K562 (cell line): ENCODE measurements around the gene TRIM38. TPM values are rescaled to one million over a fixed set of nuclear protein-coding genes. Genes with fewer than 3 reads are reported as not detected.

ENCODE experiments used
- CBFB ChIP-seq: sonication (generic); formaldehyde crosslinking; IDR thresholded peaks from 2 replicates; pipeline ENCODE4 v1.4.0; 2020; ENCODE audit warnings: mild to moderate bottlenecking, missing genetic modification reagents
- GABPA ChIP-seq: fragments of 200-800 bp; sonication (Bioruptor generic); conservative IDR thresholded peaks from 2 replicates; pipeline ENCODE4 v1.6.1; 2016; ENCODE audit warnings: low read depth, missing genetic modification characterization, missing compliant biosample characterization
- MEIS2 ChIP-seq: fragments of 450-650 bp; IDR thresholded peaks from 2 replicates; pipeline ENCODE4 v1.6.1; 2014; ENCODE audit warnings: mild to moderate bottlenecking; ENCODE audit not compliant: partially characterized antibody
- MTA1 ChIP-seq: fragments of 450-650 bp; IDR thresholded peaks from 2 replicates; pipeline ENCODE4 v1.6.1; 2017; ENCODE audit warnings: borderline replicate concordance
- MYBL2 ChIP-seq, 2 experiments: fragments of 450-650 bp in 1 of 2; sonication (generic) in 1 of 2; formaldehyde crosslinking in 1 of 2; IDR thresholded peaks; 2 replicates each; pipeline versions ENCODE4 v1.6.1 to v1.8.1; 2017 to 2022; ENCODE audit warnings: borderline replicate concordance in 1 of 2, inconsistent platforms in 1 of 2, low read depth in 1 of 2, mild to moderate bottlenecking in 1 of 2, missing genetic modification reagents in 1 of 2, moderate library complexity in 1 of 2
- NEUROD1 ChIP-seq: fragments of 150-350 bp; IDR thresholded peaks from 2 replicates; pipeline ENCODE4 v1.6.1; 2014; ENCODE audit warnings: borderline replicate concordance, low read length, low read depth; ENCODE audit not compliant: partially characterized antibody
- PHTF2 ChIP-seq: fragments of 250-450 bp; sonication (Bioruptor Pico); IDR thresholded peaks from 2 replicates; pipeline ENCODE4 v1.5.0; 2021; ENCODE audit warnings: mild to moderate bottlenecking
- RAD21 ChIP-seq, 2 experiments: fragments of 250-450 bp in 1 of 2; fragments of 450-650 bp in 1 of 2; sonication (Bioruptor Pico) in 1 of 2; formaldehyde crosslinking in 1 of 2; IDR thresholded peaks in 1 of 2; conservative IDR thresholded peaks in 1 of 2; 2 replicates each; pipeline versions ENCODE4 v1.4.0 to v1.8.0; 2020 to 2022; ENCODE audit warnings: mild to moderate bottlenecking in 2 of 2, moderate library complexity in 1 of 2
- RERE ChIP-seq: sonication (generic); formaldehyde crosslinking; IDR thresholded peaks from 2 replicates; pipeline ENCODE4 v1.8.0; 2023; ENCODE audit warnings: missing genetic modification reagents, mild to moderate bottlenecking, borderline replicate concordance
- SMAD4 ChIP-seq: fragments of 250-450 bp; sonication (Bioruptor Pico); conservative IDR thresholded peaks from 2 replicates; pipeline ENCODE4 v1.8.0; 2021; ENCODE audit warnings: inconsistent platforms, mild to moderate bottlenecking, moderate library complexity
- SMARCB1 ChIP-seq: IDR thresholded peaks from 2 replicates; pipeline ENCODE4 v1.6.1; 2011; ENCODE audit warnings: improper control_type of control experiment, low read depth; ENCODE audit not compliant: insufficient read length
- SMARCC2 ChIP-seq: fragments of 450-650 bp; IDR thresholded peaks from 2 replicates; pipeline ENCODE4 v1.6.1; 2017; ENCODE audit warnings: antibody characterized with exemption, moderate library complexity, mild to moderate bottlenecking, low read depth
- TBL1XR1 ChIP-seq, 2 experiments: IDR thresholded peaks; 2 replicates each; pipeline ENCODE4 v1.6.1; 2012; ENCODE audit warnings: improper control_type of control experiment in 2 of 2, low read length in 2 of 2, mild to moderate bottlenecking in 1 of 2
- TRIM25 ChIP-seq: fragments of 450-650 bp; IDR thresholded peaks from 2 replicates; pipeline ENCODE4 v1.7.0; 2016; ENCODE audit warnings: borderline replicate concordance
- U2AF1 ChIP-seq: fragments of 200-400 bp; formaldehyde crosslinking; optimal IDR thresholded peaks from 2 replicates; pipeline ENCODE3; 2017; ENCODE audit warnings: mild to moderate bottlenecking, low read depth, low read length, moderate library complexity
- ZNF282 ChIP-seq: sonication (generic); formaldehyde crosslinking; IDR thresholded peaks from 2 replicates; pipeline ENCODE4 v1.8.1; 2023; ENCODE audit warnings: missing genetic modification reagents
- ZNF444 ChIP-seq: fragments of 250-450 bp; sonication (Bioruptor Pico); IDR thresholded peaks from 2 replicates; pipeline ENCODE4 v1.4.0; 2020; ENCODE audit warnings: mild to moderate bottlenecking, moderate library complexity
- polyA plus RNA-seq, 8 experiments: library from polyadenylated mRNA; depleted of rRNA in 4 of 8; stranded (reverse) in 5 of 8; unstranded in 3 of 8; fragments of >200 nt; fragmentation: Nextera tagmentation in 2 of 8; fragmentation: Illumina TruSeq in 1 of 8; extraction: Ambion mirVana in 2 of 8; extraction: Trizol in 1 of 8; gene quantifications; 2 replicates each; pipeline versions ENCODE4 v1.2.1 to v1.2.3, GENCODE V29; 2011 to 2014; ENCODE audit warnings: inconsistent platforms in 1 of 8, missing spikeins in 1 of 8
- total RNA-seq, 7 experiments: library from RNA; depleted of rRNA in 6 of 7; stranded (reverse); fragments of >200 nt in 6 of 7; fragmentation: Illumina TruSeq in 2 of 7; extraction: Trizol in 2 of 7; gene quantifications; 2 replicates each; pipeline versions ENCODE4 v1.2.1 to v1.2.3, GENCODE V29; 2011 to 2021; ENCODE audit warnings: low replicate concordance in 1 of 7
- TF ChIP-seq, protein P1 (sequence below): fragments of 450-650 bp; formaldehyde crosslinking; IDR thresholded peaks from 2 replicates; pipeline ENCODE4 v1.4.0; 2020; ENCODE audit warnings: mild to moderate bottlenecking, moderate library complexity

Gene TRIM38
- total and polyA plus RNA-seq, 9 of the 15 experiments (the other 6 are each of a cell fraction or from before 2014, with no cell fraction given), result 1.7 to 6.7 (median 6.3) TPM

DNA sequence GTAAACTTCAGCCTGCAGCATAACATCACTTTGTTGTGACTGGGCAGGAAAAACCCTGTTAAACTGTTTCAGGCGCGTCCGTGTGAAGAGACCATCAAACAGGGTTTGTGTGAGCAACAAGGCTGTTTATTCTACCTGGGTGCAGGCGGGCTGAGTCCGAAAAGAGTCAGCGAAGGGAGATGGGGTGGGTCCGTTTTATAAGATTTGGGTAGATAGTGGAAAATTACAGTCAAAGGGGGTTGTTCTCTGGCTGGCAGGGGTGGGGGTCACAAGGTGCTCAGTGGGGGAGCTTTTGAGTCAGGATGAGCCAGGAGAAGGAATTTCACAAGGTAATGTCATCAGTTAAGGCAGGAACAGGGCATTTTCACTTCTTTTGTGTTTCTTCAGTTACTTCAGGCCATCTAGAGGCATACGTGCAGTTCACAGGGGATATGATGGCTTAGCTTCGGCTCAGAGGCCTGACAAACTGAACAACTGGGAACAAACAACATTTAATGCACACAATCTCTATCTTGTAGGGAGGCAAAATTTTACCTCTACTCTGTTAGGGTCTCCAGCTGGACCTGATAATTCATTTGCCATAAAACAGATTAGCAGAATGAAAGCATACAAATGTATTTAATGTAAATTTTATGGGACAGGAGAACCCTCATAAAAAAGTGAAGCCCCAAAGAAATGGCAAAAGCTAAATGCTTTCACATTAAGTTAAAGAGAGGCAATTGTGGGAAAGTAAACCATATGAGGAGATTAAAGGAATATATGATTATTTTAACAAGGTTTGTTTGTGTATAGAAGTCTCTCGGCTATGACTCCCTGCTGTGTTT, 66.4 kb downstream of the TRIM38 start (continued):
- no peak for TF ChIP-seq RERE
- TF ChIP-seq MYBL2 (IDR thresholded peaks at IDR 0.05; ENCODE audit: low read depth), result no peak
- TF ChIP-seq MYBL2 (CRISPR knock-in tag; IDR thresholded peaks at IDR 0.05; ENCODE audit: borderline replicate concordance), result no peak
- no peak for TF ChIP-seq PHTF2 (CRISPR knock-in tag)
- no peak for TF ChIP-seq TRIM25
- TF ChIP-seq, protein P1, sequence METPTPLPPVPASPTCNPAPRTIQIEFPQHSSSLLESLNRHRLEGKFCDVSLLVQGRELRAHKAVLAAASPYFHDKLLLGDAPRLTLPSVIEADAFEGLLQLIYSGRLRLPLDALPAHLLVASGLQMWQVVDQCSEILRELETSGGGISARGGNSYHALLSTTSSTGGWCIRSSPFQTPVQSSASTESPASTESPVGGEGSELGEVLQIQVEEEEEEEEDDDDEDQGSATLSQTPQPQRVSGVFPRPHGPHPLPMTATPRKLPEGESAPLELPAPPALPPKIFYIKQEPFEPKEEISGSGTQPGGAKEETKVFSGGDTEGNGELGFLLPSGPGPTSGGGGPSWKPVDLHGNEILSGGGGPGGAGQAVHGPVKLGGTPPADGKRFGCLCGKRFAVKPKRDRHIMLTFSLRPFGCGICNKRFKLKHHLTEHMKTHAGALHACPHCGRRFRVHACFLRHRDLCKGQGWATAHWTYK (CRISPR knock-in tag), result peak; percentile 80; the same call in 1 of the 2 replicates
- TF ChIP-seq RAD21 (CRISPR knock-in tag; conservative IDR thresholded peaks at IDR 0.05 in 1 of 2, IDR thresholded peaks at IDR 0.05 in 1 of 2), result no peak
- TF ChIP-seq NEUROD1, result no peak
- TF ChIP-seq GABPA, result no peak
- TF ChIP-seq TBL1XR1 (IDR thresholded peaks at IDR 0.05; ENCODE audit: low read length in 2 of 2), result no peak
- TF ChIP-seq MEIS2, result no peak
- no peak for TF ChIP-seq CBFB (CRISPR knock-in tag)
- no peak for TF ChIP-seq ZNF282 (CRISPR knock-in tag)
- TF ChIP-seq ZNF444 (CRISPR knock-in tag), result no peak
- no peak for TF ChIP-seq U2AF1
- TF ChIP-seq SMARCB1, result no peak
- 0 out of 2 replicates have a peak, but pooled peaks have one; percentile 52 for TF ChIP-seq MTA1
- no peak; the same call in 1 of the 2 replicates for TF ChIP-seq SMAD4
- TF ChIP-seq SMARCC2, result no peak; the same call in 1 of the 2 replicates
